ENCODE data around the gene CCDC150. TPM values are rescaled to one million over a fixed set of nuclear protein-coding genes. Genes with fewer than 3 reads are reported as not detected.

Gene CCDC150
- total RNA-seq, 1 experiment from 2014 or later, result 19.0 TPM

DNA sequence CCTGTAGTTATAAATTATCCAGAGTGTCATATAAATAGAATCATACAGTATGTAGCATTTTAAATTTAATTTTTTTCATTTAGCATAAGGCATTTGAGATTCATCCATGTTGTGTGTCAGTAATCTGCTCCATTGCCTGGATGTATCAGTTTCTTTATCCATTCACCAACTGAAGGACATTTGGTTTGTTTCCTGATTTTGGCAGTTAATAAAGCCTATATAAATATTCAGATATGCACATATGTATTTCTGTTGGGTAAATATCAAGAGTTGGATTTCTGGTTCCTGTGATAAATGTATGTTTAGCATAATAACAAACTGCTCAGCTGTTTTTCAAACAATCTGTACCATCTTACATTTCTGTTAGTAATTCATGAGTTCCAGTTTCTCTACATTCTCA is 39.9 kb downstream of the CCDC150 start:
- H3K9me3 ChIP-seq (ENCODE audit: control insufficient read depth, insufficient read depth, low read depth, low read length), result peaks cover 5% of the 10 kb centered on the region; the same call in 1 of the 2 replicates
- ChIA-PET CTCF (no interaction called here), POLR2A (no interaction called here)
- no peaks in the 10 kb centered on the region; the same call in 1 of the 2 replicates for H3K36me3 ChIP-seq (ENCODE audit: control insufficient read depth, insufficient read depth, low read length)
- no TSS peak for BruUV-seq (replicated peaks)
- no peaks in the 10 kb centered on the region for H3K4me1 ChIP-seq (ENCODE audit: control insufficient read depth, insufficient read depth, low read length)
- TF ChIP-seq, protein P1, sequence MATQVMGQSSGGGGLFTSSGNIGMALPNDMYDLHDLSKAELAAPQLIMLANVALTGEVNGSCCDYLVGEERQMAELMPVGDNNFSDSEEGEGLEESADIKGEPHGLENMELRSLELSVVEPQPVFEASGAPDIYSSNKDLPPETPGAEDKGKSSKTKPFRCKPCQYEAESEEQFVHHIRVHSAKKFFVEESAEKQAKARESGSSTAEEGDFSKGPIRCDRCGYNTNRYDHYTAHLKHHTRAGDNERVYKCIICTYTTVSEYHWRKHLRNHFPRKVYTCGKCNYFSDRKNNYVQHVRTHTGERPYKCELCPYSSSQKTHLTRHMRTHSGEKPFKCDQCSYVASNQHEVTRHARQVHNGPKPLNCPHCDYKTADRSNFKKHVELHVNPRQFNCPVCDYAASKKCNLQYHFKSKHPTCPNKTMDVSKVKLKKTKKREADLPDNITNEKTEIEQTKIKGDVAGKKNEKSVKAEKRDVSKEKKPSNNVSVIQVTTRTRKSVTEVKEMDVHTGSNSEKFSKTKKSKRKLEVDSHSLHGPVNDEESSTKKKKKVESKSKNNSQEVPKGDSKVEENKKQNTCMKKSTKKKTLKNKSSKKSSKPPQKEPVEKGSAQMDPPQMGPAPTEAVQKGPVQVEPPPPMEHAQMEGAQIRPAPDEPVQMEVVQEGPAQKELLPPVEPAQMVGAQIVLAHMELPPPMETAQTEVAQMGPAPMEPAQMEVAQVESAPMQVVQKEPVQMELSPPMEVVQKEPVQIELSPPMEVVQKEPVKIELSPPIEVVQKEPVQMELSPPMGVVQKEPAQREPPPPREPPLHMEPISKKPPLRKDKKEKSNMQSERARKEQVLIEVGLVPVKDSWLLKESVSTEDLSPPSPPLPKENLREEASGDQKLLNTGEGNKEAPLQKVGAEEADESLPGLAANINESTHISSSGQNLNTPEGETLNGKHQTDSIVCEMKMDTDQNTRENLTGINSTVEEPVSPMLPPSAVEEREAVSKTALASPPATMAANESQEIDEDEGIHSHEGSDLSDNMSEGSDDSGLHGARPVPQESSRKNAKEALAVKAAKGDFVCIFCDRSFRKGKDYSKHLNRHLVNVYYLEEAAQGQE (IDR thresholded peaks at IDR 0.05; ENCODE audit: insufficient read depth in 1 of 2, low read depth in 2 of 2, low read length in 1 of 2), result no peak
- TF ChIP-seq POLR2AphosphoS5 (IDR thresholded peaks at IDR 0.05; ENCODE audit: low read depth, low read length), result no peak
- TF ChIP-seq TCF7L2 (IDR thresholded peaks at IDR 0.05; ENCODE audit: low read depth, low read length), result no peak
- TF ChIP-seq, protein P2, sequence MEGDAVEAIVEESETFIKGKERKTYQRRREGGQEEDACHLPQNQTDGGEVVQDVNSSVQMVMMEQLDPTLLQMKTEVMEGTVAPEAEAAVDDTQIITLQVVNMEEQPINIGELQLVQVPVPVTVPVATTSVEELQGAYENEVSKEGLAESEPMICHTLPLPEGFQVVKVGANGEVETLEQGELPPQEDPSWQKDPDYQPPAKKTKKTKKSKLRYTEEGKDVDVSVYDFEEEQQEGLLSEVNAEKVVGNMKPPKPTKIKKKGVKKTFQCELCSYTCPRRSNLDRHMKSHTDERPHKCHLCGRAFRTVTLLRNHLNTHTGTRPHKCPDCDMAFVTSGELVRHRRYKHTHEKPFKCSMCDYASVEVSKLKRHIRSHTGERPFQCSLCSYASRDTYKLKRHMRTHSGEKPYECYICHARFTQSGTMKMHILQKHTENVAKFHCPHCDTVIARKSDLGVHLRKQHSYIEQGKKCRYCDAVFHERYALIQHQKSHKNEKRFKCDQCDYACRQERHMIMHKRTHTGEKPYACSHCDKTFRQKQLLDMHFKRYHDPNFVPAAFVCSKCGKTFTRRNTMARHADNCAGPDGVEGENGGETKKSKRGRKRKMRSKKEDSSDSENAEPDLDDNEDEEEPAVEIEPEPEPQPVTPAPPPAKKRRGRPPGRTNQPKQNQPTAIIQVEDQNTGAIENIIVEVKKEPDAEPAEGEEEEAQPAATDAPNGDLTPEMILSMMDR (IDR thresholded peaks at IDR 0.05), result no peak
- no peak for TF ChIP-seq SIN3A (IDR thresholded peaks at IDR 0.05; ENCODE audit: borderline replicate concordance, insufficient read depth, low read depth, low read length)
- in situ Hi-C loops (cut with HindIII; ENCODE audit: low pct_unique_long_range_greater_than_20kb, low sequenced_read_pairs) (no loop called here), intact Hi-C loops (cut with micrococcal nuclease; ENCODE audit: unreplicated experiment) (no loop called here)
- ATAC-seq (no peak), DNase-seq (ENCODE audit: low read depth, low spot score) (no peak)
- no peak overlapping the region for H3K4me3 ChIP-seq (ENCODE audit: low read depth in 2 of 2, low read length in 2 of 2)
- H3K27ac ChIP-seq (ENCODE audit: low read length), result no peak overlapping the region
- no peaks in the 10 kb centered on the region for H3K27me3 ChIP-seq (ENCODE audit: control insufficient read depth, insufficient read depth, low read length)

GRCh38 chr2:196681510-196681909 is 42.0 kb downstream of the CCDC150 start:
- CTCF ChIA-PET, result interaction anchor here (0.6 kb wide), 1 partner anchor 344 kb away, joined by 3 read pairs; no protein-coding TSS in a partner anchor
- POLR2A ChIA-PET, result no interaction called here
- Histone ChIP-seq H3K27ac (ENCODE audit: low read length) (no peak overlapping the region), H3K36me3 (ENCODE audit: control insufficient read depth, insufficient read depth, low read length) (no peaks in the 10 kb centered on the region), H3K4me1 (ENCODE audit: control insufficient read depth, insufficient read depth, low read length) (no peaks in the 10 kb centered on the region), H3K4me3 (ENCODE audit: low read depth in 2 of 2, low read length in 2 of 2) (no peak overlapping the region), H3K9me3 (ENCODE audit: control insufficient read depth, insufficient read depth, low read depth, low read length) (peaks cover 21% of the 10 kb centered on the region; the same call in 1 of the 2 replicates), H3K27me3 (ENCODE audit: control insufficient read depth, insufficient read depth, low read length) (no peaks in the 10 kb centered on the region)
- intact Hi-C loops (cut with micrococcal nuclease; ENCODE audit: unreplicated experiment) (no loop called here), in situ Hi-C loops (cut with HindIII; ENCODE audit: low pct_unique_long_range_greater_than_20kb, low sequenced_read_pairs) (no loop called here)
- no peak for ATAC-seq
- no peak for TF ChIP-seq SIN3A (IDR thresholded peaks at IDR 0.05; ENCODE audit: borderline replicate concordance, insufficient read depth, low read depth, low read length)
- TF ChIP-seq POLR2AphosphoS5 (IDR thresholded peaks at IDR 0.05; ENCODE audit: low read depth, low read length), result no peak
- TF ChIP-seq, protein P2 (IDR thresholded peaks at IDR 0.05), result no peak
- TF ChIP-seq TCF7L2 (IDR thresholded peaks at IDR 0.05; ENCODE audit: low read depth, low read length), result no peak
- TF ChIP-seq, protein P1 (IDR thresholded peaks at IDR 0.05; ENCODE audit: insufficient read depth in 1 of 2, low read depth in 2 of 2, low read length in 1 of 2), result no peak
- no peak for DNase-seq (ENCODE audit: low read depth, low spot score)
- BruUV-seq (replicated peaks), result no TSS peak

Measured in Panc1 (cell line).